Measurements from ENCODE around the gene EVI5. TPM values are rescaled to one million over a fixed set of nuclear protein-coding genes. Genes with fewer than 3 reads are reported as not detected.
"Not testable (repeated sequence)": the region's sequence is repeated elsewhere in the genome, so short reads cannot be mapped to it uniquely, and the experiment has no call there.

Gene EVI5
- total RNA-seq, 2 donors from 2014 or later, result 24.8 to 42.6 TPM

GRCh38 chr1:92711473-92712165 lies 73.3 kb downstream of the EVI5 start:
- intact Hi-C loops (cut with DNase I), result no loop called here
- DNase-seq, result no peak
- ATAC-seq, result no peak

DNA sequence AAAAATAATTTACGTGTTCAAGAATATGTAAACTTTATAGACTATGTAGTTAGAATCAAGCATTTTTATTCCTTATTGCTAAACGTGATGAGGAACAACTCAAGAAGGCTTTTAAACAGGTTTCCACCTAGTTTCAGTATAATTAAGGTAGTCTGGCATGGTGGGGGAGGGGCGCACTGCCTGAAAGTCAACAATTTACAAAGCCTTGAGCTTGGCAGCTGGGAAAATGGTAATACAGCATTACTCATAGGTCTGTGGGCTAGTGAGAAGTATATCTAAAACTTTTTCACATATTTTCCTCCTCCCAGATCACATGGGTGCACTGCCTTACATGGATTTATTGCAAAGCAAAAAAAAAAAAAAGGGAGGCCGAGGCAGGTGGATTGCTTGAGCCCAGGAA lies 75.2 kb downstream of the EVI5 start:
- ATAC-seq (no peak), DNase-seq (no peak)
- intact Hi-C loops (cut with DNase I), result no loop called here

- intact Hi-C loops (cut with DNase I), result no loop called here
- DNase-seq (no peak), ATAC-seq (peak in 1 of 2 donors; percentile 26)
These were observed 76.4 kb downstream of the EVI5 start for GRCh38 chr1:92708368-92708950.

GRCh38 chr1:92707709-92708108 lies 77.2 kb downstream of the EVI5 start:
- intact Hi-C loops (cut with DNase I), result no loop called here
- ATAC-seq, result no peak

GRCh38 chr1:92707292-92707691 lies 77.6 kb downstream of the EVI5 start:
- DNase-seq (no peak), ATAC-seq (no peak)
- intact Hi-C loops (cut with DNase I), result no loop called here

More at GRCh38 chr1:92707709-92708108, 77.2 kb downstream of the EVI5 start:
- DNase-seq, result no peak

DNA sequence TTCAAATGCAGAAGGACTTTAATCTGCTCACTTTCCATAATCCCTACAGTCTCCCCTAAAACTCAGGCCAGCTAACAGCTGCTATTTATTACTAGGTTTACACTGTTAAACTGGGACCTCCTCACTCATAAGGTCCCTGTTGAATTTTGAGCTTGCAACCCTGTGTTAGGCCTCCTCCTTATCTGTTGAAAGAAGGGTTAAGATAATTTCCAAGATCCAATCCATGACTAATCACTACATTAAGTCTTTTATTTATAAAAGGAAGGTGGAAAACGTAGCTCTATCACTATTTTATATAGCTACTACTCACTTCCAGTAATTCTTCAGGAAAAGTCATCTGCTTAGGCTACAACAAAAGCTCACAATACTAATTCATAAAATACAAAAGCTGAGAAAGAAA lies 79.5 kb downstream of the EVI5 start:
- no peak for ATAC-seq
- no peak for DNase-seq
- intact Hi-C loops (cut with DNase I), result no loop called here

DNA sequence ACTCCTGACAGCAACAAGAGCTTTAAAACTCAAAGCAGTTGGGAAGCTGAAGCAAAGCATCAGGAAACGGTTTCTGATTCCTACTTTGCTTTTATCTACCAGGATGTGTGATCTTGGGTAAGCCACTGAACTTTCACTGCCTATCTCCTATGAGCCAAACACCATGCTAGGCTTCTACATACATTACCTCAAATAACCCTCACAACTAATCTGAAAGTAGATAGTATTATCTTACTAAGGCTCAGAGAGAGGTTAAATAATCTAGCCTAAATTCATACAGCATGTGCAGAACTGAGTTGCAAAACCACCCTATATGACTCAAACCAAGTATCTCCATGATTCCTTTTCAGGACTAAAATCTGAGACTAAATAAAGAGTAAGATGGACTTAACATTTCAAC lies 83.8 kb downstream of the EVI5 start:
- intact Hi-C loops (cut with DNase I), result no loop called here
- peak in 1 of 2 donors; percentile 77 for ATAC-seq
- DNase-seq, result no peak

DNA sequence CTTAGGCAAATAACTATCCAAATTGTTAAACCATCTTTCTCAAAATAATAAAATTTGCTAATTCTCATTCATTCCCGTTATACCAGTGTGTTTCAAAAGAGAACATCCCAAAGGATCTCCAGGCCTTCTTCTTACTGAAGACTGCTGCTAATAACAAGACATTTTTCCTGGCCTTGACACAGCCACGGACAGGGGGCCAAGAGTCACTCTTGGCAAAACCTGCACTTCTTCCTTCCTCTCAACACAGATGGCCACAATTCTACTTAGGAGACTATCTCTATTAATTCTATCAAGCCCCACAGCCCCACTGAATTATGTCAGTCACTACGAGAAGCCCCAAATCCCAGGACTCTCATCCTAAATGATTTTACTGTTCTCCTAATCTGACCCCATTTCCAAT lies 86.0 kb downstream of the EVI5 start:
- ATAC-seq (peak; percentile 27 to 46), DNase-seq (peak; percentile 23)
- intact Hi-C loops (cut with DNase I), result no loop called here

DNA sequence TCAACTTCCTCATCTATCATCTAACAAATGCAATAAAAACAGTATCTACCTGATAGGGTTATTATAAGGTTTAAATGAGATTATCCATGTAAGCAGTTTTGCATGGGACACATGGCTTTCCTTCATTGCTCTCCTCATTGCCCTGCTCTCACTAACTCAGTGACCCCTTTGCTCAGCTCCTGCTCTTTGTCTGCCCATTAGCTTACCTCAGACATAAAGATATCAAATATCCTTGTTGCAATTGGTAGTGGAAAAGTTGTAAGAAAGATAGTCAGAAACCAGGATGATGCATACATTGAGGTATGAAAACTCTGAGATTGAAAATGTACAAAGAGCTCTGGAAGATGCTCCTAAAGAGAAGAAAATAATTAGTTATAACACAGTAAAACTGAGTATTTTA lies 89.8 kb downstream of the EVI5 start:
- intact Hi-C loops (cut with DNase I), result no loop called here
- ATAC-seq, result no peak
- no peak for DNase-seq

DNA sequence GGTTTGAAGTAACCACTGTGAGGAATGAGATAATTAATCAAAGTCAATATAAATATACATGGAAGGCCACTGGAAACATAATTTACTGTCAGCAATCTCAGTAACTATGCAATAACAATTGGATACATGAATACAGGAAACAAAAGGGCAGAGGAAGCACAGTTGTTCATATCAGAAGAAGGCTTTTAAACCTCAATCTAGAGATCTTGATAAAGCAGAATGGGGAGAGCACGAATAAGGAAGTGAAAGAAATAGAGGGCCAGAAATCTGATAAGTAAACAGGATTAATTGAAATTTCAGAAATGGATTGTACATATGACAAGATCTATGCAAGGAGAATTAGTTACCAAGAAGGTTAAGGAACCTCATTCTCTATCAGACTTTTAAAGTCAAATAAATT lies 93.0 kb downstream of the EVI5 start:
- ATAC-seq, result no peak
- intact Hi-C loops (cut with DNase I), result no loop called here

GRCh38 chr1:92690212-92690906 lies 94.5 kb downstream of the EVI5 start:
- ATAC-seq (no peak), DNase-seq (no peak)
- intact Hi-C loops (cut with DNase I), result no loop called here

More for the DNA sequence above, 93.0 kb downstream of the EVI5 start:
- DNase-seq, result no peak

GRCh38 chr1:92679980-92680379 lies 104.9 kb downstream of the EVI5 start:
- ATAC-seq, result no peak
- no peak for DNase-seq
- intact Hi-C loops (cut with DNase I), result no loop called here

DNA sequence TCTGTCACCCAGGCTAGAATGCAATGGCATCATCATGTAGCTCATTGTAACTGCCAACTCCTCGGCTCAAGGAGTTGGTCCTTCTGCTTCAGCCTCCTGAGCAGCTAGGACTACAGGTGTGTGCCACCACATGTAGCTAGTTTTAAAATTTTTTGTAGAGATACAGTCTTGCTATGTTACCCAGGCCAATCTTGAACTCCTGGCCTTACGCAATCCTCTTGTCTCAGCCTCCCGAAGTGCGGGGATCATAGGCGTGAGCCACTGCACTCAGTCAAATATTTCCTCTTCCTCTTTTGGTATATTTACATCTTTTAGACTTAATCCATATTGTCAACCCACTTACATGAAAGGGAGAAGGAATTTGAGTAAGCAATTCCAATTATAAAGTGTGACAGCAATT lies 121.1 kb downstream of the EVI5 start:
- no peak for DNase-seq
- intact Hi-C loops (cut with DNase I), result no loop called here
- no peak for ATAC-seq

DNA sequence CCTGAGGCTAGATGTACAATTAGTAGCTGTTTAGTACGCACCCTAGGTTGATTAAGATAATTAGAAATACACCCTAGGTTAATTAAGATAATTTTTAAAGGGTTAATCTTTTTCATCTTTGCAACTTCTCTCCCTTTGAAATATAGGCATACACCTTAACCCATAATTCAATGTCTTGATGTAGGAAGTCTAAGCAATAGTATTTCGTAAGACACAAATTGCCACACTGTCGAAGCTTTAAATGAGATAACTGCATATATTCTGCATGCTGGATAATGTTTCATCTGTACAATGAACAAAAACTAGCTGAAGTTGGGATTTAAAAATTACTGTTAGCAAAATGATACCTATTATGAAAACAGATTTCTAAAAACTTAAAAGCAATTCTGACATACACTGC lies 122.9 kb downstream of the EVI5 start:
- intact Hi-C loops (cut with DNase I), result no loop called here
- ATAC-seq (no peak), DNase-seq (no peak)

- no peak for DNase-seq
These were observed 127.2 kb downstream of the EVI5 start for GRCh38 chr1:92657701-92658100.

DNA sequence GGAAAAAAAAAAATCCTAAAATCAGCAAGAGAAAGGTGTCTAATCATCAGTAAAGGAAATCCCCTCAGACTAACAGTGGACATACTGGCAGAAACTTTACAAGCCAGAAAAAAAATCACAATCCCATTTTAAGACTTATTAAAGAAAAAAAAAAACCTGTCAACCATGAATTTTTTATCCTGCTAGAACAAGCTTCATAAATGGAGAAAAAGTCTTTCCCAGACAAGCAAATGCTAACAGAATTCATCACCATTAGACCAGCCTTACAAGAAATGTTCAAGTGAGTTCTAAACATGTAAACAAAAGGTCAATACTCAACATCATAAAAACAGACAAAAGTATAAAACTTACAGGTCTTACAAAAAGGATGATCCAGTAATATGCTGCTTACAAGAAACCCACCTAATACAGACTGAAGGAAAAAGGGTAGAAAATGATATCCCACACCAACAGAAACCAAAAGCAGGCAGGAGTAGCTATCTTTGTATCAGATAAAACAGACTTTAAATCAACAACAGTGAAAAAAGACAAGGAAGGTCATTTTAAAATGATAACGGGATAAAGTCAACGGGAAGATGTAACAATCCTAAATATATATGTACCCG lies 129.6 kb downstream of the EVI5 start:
- ATAC-seq, result no peak
- intact Hi-C loops (cut with DNase I), result no loop called here
- no peak for DNase-seq

More at GRCh38 chr1:92657701-92658100, 127.2 kb downstream of the EVI5 start:
- no peak for ATAC-seq
- intact Hi-C loops (cut with DNase I), result no loop called here

GRCh38 chr1:92653605-92654381 lies 131.1 kb downstream of the EVI5 start:
- ATAC-seq, result no peak
- intact Hi-C loops (cut with DNase I), result no loop called here
- no peak for DNase-seq

DNA sequence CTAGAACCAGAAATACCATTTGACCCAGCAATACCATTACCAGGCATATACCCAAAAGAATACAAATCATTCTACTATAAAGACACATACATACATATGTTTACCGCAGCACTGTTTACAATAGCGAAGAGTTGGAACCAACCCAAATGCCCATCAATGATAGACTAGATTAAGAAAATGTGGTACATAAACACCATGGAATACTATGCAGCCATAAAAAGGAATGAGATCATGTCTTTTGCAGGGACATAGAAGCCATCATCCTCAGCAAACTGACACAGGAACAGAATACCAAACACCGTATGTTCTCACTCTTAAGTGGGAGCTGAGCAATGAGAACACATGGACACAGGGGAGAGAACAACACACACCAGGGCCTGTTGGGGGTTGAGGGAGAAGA lies 144.2 kb downstream of the EVI5 start:
- intact Hi-C loops (cut with DNase I); ATAC-seq; DNase-seq: not testable (repeated sequence)

DNA sequence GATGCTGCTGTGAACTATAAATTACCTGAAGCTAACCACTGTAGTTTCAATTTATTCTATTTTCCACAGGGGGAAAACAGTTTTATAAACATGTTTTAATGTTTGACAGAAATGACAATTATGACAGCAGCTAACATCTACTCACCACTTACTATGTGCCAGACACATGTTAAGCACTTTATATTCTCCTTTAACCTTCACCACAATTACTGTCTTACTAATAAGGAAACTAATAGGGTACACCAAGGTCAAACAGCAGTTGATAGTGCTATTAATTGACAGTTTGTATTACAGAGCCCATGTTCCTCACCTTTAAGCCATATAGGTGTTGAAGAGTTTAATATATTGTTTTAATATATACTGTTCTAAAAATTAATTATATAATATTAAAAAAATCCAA lies 146.4 kb downstream of the EVI5 start:
- intact Hi-C loops (cut with DNase I), result no loop called here
- no peak for ATAC-seq

More for the DNA sequence above, 146.4 kb downstream of the EVI5 start:
- no peak for DNase-seq
